IMR-90 (cell line): ENCODE measurements around the gene C20orf144. TPM values are rescaled to one million over a fixed set of nuclear protein-coding genes. Genes with fewer than 3 reads are reported as not detected.

ENCODE experiments used
- ATAC-seq: fragments of 200-7000 bp; cut with Tn5 transposase; 2 replicates; pipeline ENCODE4 v1.9.1; 2020; ENCODE audit warnings: low read depth, mild to moderate bottlenecking, moderate library complexity
- BruUV-seq: library from RNA; stranded (reverse); fragments of 400-500 nt; replicated peaks from 2 replicates; lab custom pipeline; 2021; lab: Mats Ljungman, UMichigan
- CTCF ChIA-PET: fragments of 300-600 bp; formaldehyde crosslinking; extraction: SDS; loops from one replicate; lab custom pipeline; 2021; ENCODE audit warnings: antibody characterized with exemption; lab: Yijun Ruan, JAX
- POLR2A ChIA-PET: fragments of 300-600 bp; sonication (Branson Sonifier 250); formaldehyde crosslinking; loops from one replicate; lab custom pipeline; 2022; ENCODE audit warnings: antibody characterized with exemption; ENCODE audit not compliant: unreplicated experiment; lab: Charles Lee
- DNase-seq: peaks from one replicate; pipeline ENCODE4 v3.0.0; 2013
- H2AFZ ChIP-seq: replicated peaks from 2 replicates; pipeline ENCODE3; 2013; ENCODE audit warnings: low read length, mild to moderate bottlenecking; ENCODE audit not compliant: poor library complexity
- H2AK5ac ChIP-seq: 2 replicates; pipeline ENCODE4 v1.6.1; 2013; ENCODE audit warnings: low read depth, low read length, inconsistent platforms
- H2AK9ac ChIP-seq: replicated peaks from 2 replicates; pipeline ENCODE3; 2013; ENCODE audit warnings: mild to moderate bottlenecking, low read depth, low read length, moderate library complexity; ENCODE audit not compliant: poor library complexity
- H2BK120ac ChIP-seq: 2 replicates; pipeline ENCODE4 v1.6.1; 2013; ENCODE audit warnings: low read depth, low read length, inconsistent platforms
- H2BK15ac ChIP-seq: 3 replicates; pipeline ENCODE4 v1.6.1; 2013; ENCODE audit warnings: low read depth, low read length, inconsistent platforms
- H2BK20ac ChIP-seq: 2 replicates; pipeline ENCODE4 v1.6.1; 2013; ENCODE audit warnings: low read depth, mild to moderate bottlenecking, inconsistent platforms, low read length, moderate library complexity
- H2BK5ac ChIP-seq: 2 replicates; pipeline ENCODE4 v1.6.1; 2013; ENCODE audit warnings: mild to moderate bottlenecking, low read depth, low read length, inconsistent platforms; ENCODE audit not compliant: poor library complexity, severe bottlenecking
- H3K14ac ChIP-seq: replicated peaks from 2 replicates; pipeline ENCODE4 v1.6.1; 2013; ENCODE audit warnings: low read depth, low read length, inconsistent platforms
- H3K18ac ChIP-seq: 2 replicates; pipeline ENCODE4 v1.6.1; 2013; ENCODE audit warnings: low read depth, low read length, control low read depth
- H3K23ac ChIP-seq: 2 replicates; pipeline ENCODE4 v1.6.1; 2013; ENCODE audit warnings: low read depth, low read length, inconsistent platforms
- H3K27ac ChIP-seq: 2 replicates; pipeline ENCODE4 v1.5.1; 2013; ENCODE audit warnings: mild to moderate bottlenecking, control low read depth, low read length; ENCODE audit not compliant: insufficient read depth
- H3K27me3 ChIP-seq: 2 replicates; pipeline ENCODE4 v1.6.1; 2013; ENCODE audit warnings: low read length; ENCODE audit not compliant: control insufficient read depth, insufficient read depth
- H3K36me3 ChIP-seq: 2 replicates; pipeline ENCODE4 v1.6.1; 2013; ENCODE audit warnings: low read length, mixed read lengths; ENCODE audit not compliant: control insufficient read depth, insufficient read depth
- H3K4ac ChIP-seq: 2 replicates; pipeline ENCODE4 v1.6.1; 2013; ENCODE audit warnings: low read depth, low read length, inconsistent platforms
- H3K4me1 ChIP-seq: 2 replicates; pipeline ENCODE4 v1.6.1; 2013; ENCODE audit warnings: low read length, mixed read lengths; ENCODE audit not compliant: control insufficient read depth, insufficient read depth
- H3K4me2 ChIP-seq: 2 replicates; pipeline ENCODE4 v1.6.1; 2013; ENCODE audit warnings: low read depth, mild to moderate bottlenecking, control low read depth, low read length, moderate library complexity
- H3K4me3 ChIP-seq: 2 replicates; pipeline ENCODE4 v1.5.1; 2013; ENCODE audit warnings: low read depth, mild to moderate bottlenecking, control low read depth, low read length, moderate library complexity; ENCODE audit not compliant: insufficient read depth
- H3K56ac ChIP-seq: 2 replicates; pipeline ENCODE4 v1.6.1; 2013; ENCODE audit warnings: low read length, inconsistent platforms; ENCODE audit not compliant: insufficient read depth; ENCODE audit errors: extremely low read depth
- H3K79me1 ChIP-seq, 2 experiments: 2 replicates each; pipeline ENCODE4 v1.6.1; 2013; ENCODE audit warnings: low read length in 2 of 2, inconsistent platforms in 1 of 2, low read depth in 1 of 2
- H3K9ac ChIP-seq: 2 replicates; pipeline ENCODE4 v1.6.1; 2013; ENCODE audit warnings: low read depth, low read length, control low read depth
- H3K9me1 ChIP-seq: 2 replicates; pipeline ENCODE4 v1.6.1; 2013; ENCODE audit warnings: low read length, inconsistent platforms; ENCODE audit not compliant: insufficient read depth
- H3K9me3 ChIP-seq: 2 replicates; pipeline ENCODE4 v1.6.1; 2013; ENCODE audit warnings: low read length; ENCODE audit not compliant: control insufficient read depth, insufficient read depth
- H4K20me1 ChIP-seq: 2 replicates; pipeline ENCODE4 v1.6.1; 2013; ENCODE audit warnings: low read length, inconsistent platforms; ENCODE audit not compliant: insufficient read depth
- H4K5ac ChIP-seq: 2 replicates; pipeline ENCODE4 v1.6.1; 2013; ENCODE audit warnings: mild to moderate bottlenecking, low read depth, low read length, control low read depth
- H4K8ac ChIP-seq, 2 experiments: 2 replicates each; pipeline ENCODE4 v1.6.1; 2013; ENCODE audit warnings: low read depth in 2 of 2, low read length in 2 of 2, control low read depth in 1 of 2, inconsistent platforms in 1 of 2
- H4K91ac ChIP-seq: 2 replicates; pipeline ENCODE4 v1.6.1; 2013; ENCODE audit warnings: low read depth, low read length, inconsistent platforms; ENCODE audit not compliant: insufficient read depth
- BHLHE40 ChIP-seq: fragments of 150-350 bp; IDR thresholded peaks from 2 replicates; pipeline ENCODE4 v1.6.1; 2016; ENCODE audit warnings: mild to moderate bottlenecking, low read depth, low read length
- CEBPB ChIP-seq: IDR thresholded peaks from 2 replicates; pipeline ENCODE4 v1.6.1; 2012; ENCODE audit warnings: low read depth, low read length, improper control_type of control experiment
- CHD1 ChIP-seq: IDR thresholded peaks from 2 replicates; pipeline ENCODE4 v1.6.1; 2012; ENCODE audit warnings: low read depth, low read length, improper control_type of control experiment
- CTCF ChIP-seq: conservative IDR thresholded peaks from 2 replicates; pipeline ENCODE4 v1.5.1; 2012; ENCODE audit warnings: mild to moderate bottlenecking, low read depth, low read length, improper control_type of control experiment
- ELK1 ChIP-seq: fragments of 150-350 bp; IDR thresholded peaks from 2 replicates; pipeline ENCODE4 v1.6.1; 2016; ENCODE audit warnings: low read depth, mild to moderate bottlenecking, low read length, moderate library complexity, borderline replicate concordance
- MAFK ChIP-seq: IDR thresholded peaks from 2 replicates; pipeline ENCODE4 v1.6.1; 2012; ENCODE audit warnings: low read depth, low read length, improper control_type of control experiment
- MAZ ChIP-seq: IDR thresholded peaks from 2 replicates; pipeline ENCODE4 v1.6.1; 2012; ENCODE audit warnings: low read depth, mild to moderate bottlenecking, low read length, improper control_type of control experiment, moderate library complexity, borderline replicate concordance
- POLR2A ChIP-seq: IDR thresholded peaks from 2 replicates; pipeline ENCODE4 v1.6.1; 2012; ENCODE audit warnings: mild to moderate bottlenecking, low read depth, low read length
- RAD21 ChIP-seq: IDR thresholded peaks from 2 replicates; pipeline ENCODE4 v1.6.1; 2012; ENCODE audit warnings: low read length, improper control_type of control experiment
- SMC3 ChIP-seq: fragments of 150-350 bp; IDR thresholded peaks from 2 replicates; pipeline ENCODE4 v1.6.1; 2016; ENCODE audit warnings: low read depth, mild to moderate bottlenecking, antibody characterized with exemption, low read length, moderate library complexity
- WGBS, 2 experiments: methylation state at CpG; one replicate each; pipeline versions ENCODE4 v1.1.5 to v1.1.7; 2013; ENCODE audit warnings: missing lambda C conversion rate in 2 of 2; ENCODE audit not compliant: insufficient read length in 1 of 2; ENCODE audit errors: extremely low coverage in 2 of 2; 5-methylcytosine and 5-hydroxymethylcytosine counted together
- dilution Hi-C: fragments of 300-500 bp; cut with HindIII; formaldehyde crosslinking; loops from one replicate; pipeline ENCODE4 v1.14.3; 2018; ENCODE audit warnings: low sequenced_read_pairs; ENCODE audit not compliant: unreplicated experiment
- in situ Hi-C: fragments of 300-500 bp; cut with MboI; formaldehyde crosslinking; loops from 3 replicates; pipeline ENCODE4 v1.14.3; 2019; ENCODE audit warnings: low sequenced_read_pairs, inconsistent platforms, mixed read lengths
- intact Hi-C: fragments of 100-400 bp; cut with micrococcal nuclease; formaldehyde crosslinking; loops from 2 replicates; pipeline ENCODE4 v1.10.0; 2022
- polyA plus RNA-seq, 3 experiments: library from polyadenylated mRNA; depleted of rRNA; stranded (reverse); fragments of >200 nt; gene quantifications; 2 replicates each; pipeline ENCODE4 v1.2.3, GENCODE V29; 2012; ENCODE audit warnings: low replicate concordance in 1 of 3
- total RNA-seq: library from RNA; depleted of rRNA; stranded (reverse); fragments of >200 nt; gene quantifications from 2 replicates; pipeline ENCODE4 v1.2.3, GENCODE V29; 2012

C20orf144 gene
- total and polyA plus RNA-seq, 2 of the 4 experiments (the other 2 are of a cell fraction): under 0.01 to 0.19 TPM

DNA sequence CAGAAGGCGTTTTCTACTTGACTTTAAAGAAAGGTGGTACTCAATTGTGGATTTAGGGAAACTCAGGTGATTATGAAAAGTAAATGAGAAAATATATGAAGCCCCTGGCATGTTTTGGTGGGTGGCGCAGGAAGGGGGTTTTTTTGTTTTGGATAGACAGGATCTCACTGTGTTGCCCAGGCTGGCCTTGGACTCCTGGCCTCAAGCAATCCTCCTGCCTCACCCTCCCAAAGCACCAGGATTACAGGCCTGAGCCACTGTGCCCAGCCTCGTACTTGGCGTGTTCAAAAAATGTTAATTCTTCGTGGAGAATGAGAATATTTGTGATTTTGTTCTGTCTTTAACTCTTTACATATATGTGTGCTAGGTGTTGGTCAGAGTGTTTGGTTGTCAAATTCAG, 32.1 kb upstream of the C20orf144 start:
- no peak overlapping the region for H3K18ac ChIP-seq
- no peaks in the 10 kb centered on the region for H3K9me3 ChIP-seq
- peaks cover 12% of the 10 kb centered on the region; the same call in 1 of the 2 replicates for H3K9me1 ChIP-seq
- H3K23ac ChIP-seq: no peak overlapping the region
- peaks cover 51% of the 10 kb centered on the region for H3K36me3 ChIP-seq
- H3K14ac ChIP-seq: no peak overlapping the region
- H3K9ac ChIP-seq: no peak overlapping the region
- H4K8ac ChIP-seq: no peak overlapping the region
- no CpG with 5 or more reads among the region's 5 CpGs for WGBS, 2 experiments
- H2BK15ac ChIP-seq: no peak overlapping the region
- H2BK5ac ChIP-seq: no peak overlapping the region
- ATAC-seq (no peak), DNase-seq (no peak)
- H2AFZ ChIP-seq: no peak overlapping the region
- BruUV-seq: no TSS peak
- no peak overlapping the region for H3K56ac ChIP-seq
- H2BK20ac ChIP-seq: no peak overlapping the region
- H3K79me1 ChIP-seq: no peaks in the 10 kb centered on the region; a peak in 1 of 4 replicates
- no peak overlapping the region for H2AK5ac ChIP-seq
- H3K4me1 ChIP-seq: no peaks in the 10 kb centered on the region
- dilution Hi-C loops: no loop called here
- H4K20me1 ChIP-seq: no peaks in the 10 kb centered on the region
- CTCF ChIA-PET: no interaction called here
- H3K4me2 ChIP-seq: no peak overlapping the region
- H2BK120ac ChIP-seq: no peak overlapping the region
- TF ChIP-seq RAD21 (no peak), MAFK (no peak), CHD1 (no peak), MAZ (no peak), POLR2A (no peak), BHLHE40 (no peak), SMC3 (no peak), ELK1 (no peak), CEBPB (no peak), CTCF (no peak)
- H3K27me3 ChIP-seq: no peaks in the 10 kb centered on the region
- no peak overlapping the region for H3K4me3 ChIP-seq
- no peak overlapping the region for H4K5ac ChIP-seq
- in situ Hi-C loops: no loop called here
- POLR2A ChIA-PET: no interaction called here
- no peak overlapping the region for H3K27ac ChIP-seq
- no peak overlapping the region for H4K91ac ChIP-seq
- no peak overlapping the region for H2AK9ac ChIP-seq
- H3K4ac ChIP-seq: no peak overlapping the region
- intact Hi-C loops: no loop called here
